GM23338 (cell line): Measurements from ENCODE around the gene HMGXB3. TPM values are rescaled to one million over a fixed set of nuclear protein-coding genes. Genes with fewer than 3 reads are reported as not detected.

Experiments used
- ATAC-seq: fragments of 200-7000 bp; cut with Tn5 transposase; 3 replicates; pipeline ENCODE4 v1.9.1; 2020
- DNase-seq: peaks from one replicate; pipeline ENCODE4 v3.0.0-alpha.2; 2015; ENCODE audit warnings: low spot score
- H2AFZ ChIP-seq: fragments of 200-600 bp; sonication (generic); 2 replicates; pipeline ENCODE4 v1.8.0; 2016; ENCODE audit warnings: antibody characterized with exemption, mild to moderate bottlenecking, moderate library complexity
- H3F3A ChIP-seq: fragments of 200-600 bp; sonication (generic); replicated peaks from 2 replicates; pipeline ENCODE4 v1.8.0; 2017; ENCODE audit warnings: antibody characterized with exemption, mixed run types, low read depth
- H3K27ac ChIP-seq: fragments of 200-600 bp; sonication (generic); 2 replicates; pipeline ENCODE4 v1.6.1; 2016; ENCODE audit warnings: low read depth
- H3K27me3 ChIP-seq: fragments of 200-600 bp; sonication (generic); 2 replicates; pipeline ENCODE4 v1.8.0; 2016; ENCODE audit warnings: mild to moderate bottlenecking, mixed run types, moderate library complexity; ENCODE audit not compliant: insufficient read depth
- H3K36me3 ChIP-seq: fragments of 200-600 bp; sonication (generic); 2 replicates; pipeline ENCODE4 v1.8.0; 2016; ENCODE audit warnings: mild to moderate bottlenecking; ENCODE audit not compliant: insufficient read depth
- H3K4me1 ChIP-seq: fragments of 200-600 bp; sonication (generic); 2 replicates; pipeline ENCODE4 v1.8.0; 2016; ENCODE audit warnings: mild to moderate bottlenecking, moderate library complexity; ENCODE audit not compliant: insufficient read depth
- H3K4me2 ChIP-seq: fragments of 200-600 bp; sonication (generic); 2 replicates; pipeline ENCODE4 v1.7.1; 2017; ENCODE audit warnings: mixed run types
- H3K4me3 ChIP-seq: fragments of 200-600 bp; sonication (generic); 2 replicates; pipeline ENCODE4 v1.6.1; 2016; ENCODE audit warnings: mixed run types
- H3K79me2 ChIP-seq: fragments of 200-600 bp; sonication (generic); replicated peaks from 2 replicates; pipeline ENCODE4 v1.8.0; 2017; ENCODE audit warnings: mild to moderate bottlenecking; ENCODE audit not compliant: insufficient read depth
- H3K9me2 ChIP-seq: fragments of 200-600 bp; sonication (generic); 2 replicates; pipeline ENCODE4 v1.8.0; 2017; ENCODE audit not compliant: insufficient read depth
- H4K20me1 ChIP-seq: fragments of 200-600 bp; sonication (generic); replicated peaks from 2 replicates; pipeline ENCODE4 v1.8.0; 2017; ENCODE audit warnings: mild to moderate bottlenecking; ENCODE audit not compliant: insufficient read depth
- H3K27ac Mint-ChIP-seq: 2 replicates; pipeline ENCODE4 v1.8.0; 2020; ENCODE audit warnings: inconsistent platforms, mild to moderate bottlenecking, moderate library complexity, mixed read lengths
- H3K27me3 Mint-ChIP-seq: 3 replicates; pipeline ENCODE4 v1.8.0; 2022; ENCODE audit warnings: low read depth, mild to moderate bottlenecking, moderate library complexity, mixed read lengths, inconsistent platforms; ENCODE audit not compliant: insufficient read depth, poor library complexity
- H3K36me3 Mint-ChIP-seq: 3 replicates; pipeline ENCODE4 v1.8.0; 2021; ENCODE audit warnings: low read depth, mild to moderate bottlenecking, inconsistent platforms, moderate library complexity, mixed read lengths
- H3K4me1 Mint-ChIP-seq: 3 replicates; pipeline ENCODE4 v1.8.0; 2020; ENCODE audit warnings: mild to moderate bottlenecking, inconsistent platforms, mixed read lengths
- H3K4me3 Mint-ChIP-seq: 3 replicates; pipeline ENCODE4 v1.8.0; 2021; ENCODE audit warnings: moderate library complexity, mild to moderate bottlenecking, inconsistent platforms, mixed read lengths
- H3K9me3 Mint-ChIP-seq: 3 replicates; pipeline ENCODE4 v1.8.0; 2020; ENCODE audit warnings: moderate library complexity, mild to moderate bottlenecking, inconsistent platforms, mixed read lengths
- EZH2 ChIP-seq: fragments of 200-600 bp; sonication (generic); IDR thresholded peaks from one replicate; pipeline ENCODE4 v1.8.0; 2017; ENCODE audit warnings: antibody characterized with exemption, mild to moderate bottlenecking, low read depth; ENCODE audit not compliant: unreplicated experiment
- JUNB ChIP-seq: IDR thresholded peaks from one replicate; pipeline ENCODE4 v1.6.1; 2016; ENCODE audit warnings: antibody characterized with exemption; ENCODE audit not compliant: unreplicated experiment
- NANOG ChIP-seq: IDR thresholded peaks from 2 replicates; pipeline ENCODE4 v1.6.1; 2016; ENCODE audit warnings: antibody characterized with exemption, borderline replicate concordance
- REST ChIP-seq: IDR thresholded peaks from one replicate; pipeline ENCODE4 v1.6.1; 2018; ENCODE audit warnings: antibody characterized with exemption; ENCODE audit not compliant: unreplicated experiment
- STAT1 ChIP-seq: IDR thresholded peaks from one replicate; pipeline ENCODE4 v1.6.1; 2016; ENCODE audit warnings: antibody characterized with exemption; ENCODE audit not compliant: unreplicated experiment
- ZNF114 ChIP-seq: fragments of 250-450 bp; sonication (Bioruptor Pico); IDR thresholded peaks from 2 replicates; pipeline ENCODE4 v1.5.0; 2020; ENCODE audit warnings: mild to moderate bottlenecking, moderate library complexity
- ZNF331 ChIP-seq: fragments of 250-450 bp; sonication (Bioruptor Pico); IDR thresholded peaks from 2 replicates; pipeline ENCODE4 v1.5.0; 2020; ENCODE audit warnings: low read depth, mild to moderate bottlenecking, moderate library complexity
- polyA plus RNA-seq: library from polyadenylated mRNA; unstranded; fragments of >200 nt; fragmentation: Nextera tagmentation; extraction: Ambion mirVana; gene quantifications from 2 replicates; pipeline ENCODE4 v1.2.1, GENCODE V29; 2016
- total RNA-seq: library from RNA; depleted of rRNA; stranded (reverse); fragments of >200 nt; shearing (Covaris generic); gene quantifications from 2 replicates; pipeline ENCODE4 v1.2.3, GENCODE V29; 2014

HMGXB3 gene
- total and polyA plus RNA-seq, 2 experiments from 2014 or later: 9.4 to 37.9 TPM

DNA sequence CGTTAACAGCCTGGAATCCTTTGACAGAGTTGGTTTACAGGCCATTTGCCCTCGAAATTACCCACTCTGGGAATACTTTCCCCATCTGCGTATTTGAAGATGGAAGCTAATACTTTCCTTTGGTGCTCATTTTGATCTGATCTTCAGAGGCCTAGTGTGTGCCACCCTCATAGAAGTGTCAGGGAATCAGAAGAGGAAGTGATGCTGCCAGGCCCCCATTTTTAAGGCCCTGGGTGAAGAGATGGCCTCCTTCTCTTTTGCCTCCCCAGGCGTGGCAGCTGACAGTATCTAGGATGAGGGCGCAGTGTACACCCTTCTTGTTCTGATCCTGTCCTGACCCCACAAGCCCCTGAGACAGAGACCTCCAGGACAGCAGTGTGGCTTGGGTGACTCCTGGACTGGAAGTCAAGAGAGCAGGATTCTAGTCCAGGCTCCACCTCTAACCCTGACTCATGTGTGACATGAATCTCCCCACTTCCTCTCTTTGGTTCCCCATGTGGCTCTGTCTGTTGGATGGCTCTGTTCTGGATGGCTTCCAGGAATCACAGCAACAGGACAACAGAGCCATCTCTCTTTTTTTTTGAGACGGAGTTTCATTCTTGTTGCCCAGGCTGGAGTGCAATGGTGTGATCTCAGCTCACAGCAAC, 58.1 kb downstream of the HMGXB3 start:
- peaks cover 16% of the 10 kb centered on the region for H3K4me1 Mint-ChIP-seq
- peak overlapping the region; percentile 43; the same call in 1 of the 2 replicates for H3K4me2 ChIP-seq
- no peaks in the 10 kb centered on the region for H3K79me2 ChIP-seq
- no peak overlapping the region for H2AFZ ChIP-seq
- ATAC-seq: no peak
- no peak overlapping the region for H3K4me3 ChIP-seq
- peaks cover 12% of the 10 kb centered on the region for H3K27me3 Mint-ChIP-seq
- H3K27ac Mint-ChIP-seq: no peak overlapping the region
- DNase-seq: no peak
- no peak overlapping the region for H3K27ac ChIP-seq
- H3K27me3 ChIP-seq: no peaks in the 10 kb centered on the region
- H4K20me1 ChIP-seq: no peaks in the 10 kb centered on the region
- H3K9me2 ChIP-seq: no peaks in the 10 kb centered on the region
- H3K9me3 Mint-ChIP-seq: no peaks in the 10 kb centered on the region; the same call in 2 of the 3 replicates
- H3K36me3 ChIP-seq: no peaks in the 10 kb centered on the region
- H3K36me3 Mint-ChIP-seq: peaks cover 10% of the 10 kb centered on the region
- H3F3A ChIP-seq: no peaks in the 10 kb centered on the region
- no peak overlapping the region for H3K4me3 Mint-ChIP-seq
- peaks cover 8% of the 10 kb centered on the region; the same call in 1 of the 2 replicates for H3K4me1 ChIP-seq
- TF ChIP-seq ZNF114: no peak

DNA sequence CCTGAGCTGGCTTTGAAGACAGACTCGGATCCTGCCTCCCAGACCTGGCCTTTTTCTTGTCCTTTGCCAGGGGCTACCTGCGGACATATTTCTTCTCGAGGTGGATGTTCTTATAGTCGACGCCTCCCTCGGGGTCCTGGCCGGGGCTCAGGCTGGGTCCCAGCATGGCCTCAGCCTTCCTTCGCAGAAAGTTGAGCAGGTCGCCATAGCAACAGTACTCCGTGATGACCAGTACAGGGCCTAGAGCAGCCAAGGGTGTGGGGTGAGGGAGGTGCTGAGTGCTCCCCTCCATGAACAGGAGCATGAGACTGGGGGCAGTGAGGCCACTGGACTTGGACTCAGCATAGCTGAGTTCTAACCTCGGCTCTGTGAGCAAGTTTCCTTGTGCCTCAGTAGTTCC, 59.1 kb downstream of the HMGXB3 start:
- DNase-seq (peak; percentile 13), ATAC-seq (no peak)
- Histone ChIP-seq H3K4me1 (peaks cover 8% of the 10 kb centered on the region; the same call in 1 of the 2 replicates), H3K4me3 (no peak overlapping the region), H3K4me2 (no peak overlapping the region), H3K27me3 (no peaks in the 10 kb centered on the region), H3K36me3 (no peaks in the 10 kb centered on the region), H3K27ac (no peak overlapping the region), H4K20me1 (no peaks in the 10 kb centered on the region), H2AFZ (no peak overlapping the region), H3K9me2 (no peaks in the 10 kb centered on the region), H3F3A (no peaks in the 10 kb centered on the region), H3K79me2 (no peaks in the 10 kb centered on the region)
- TF ChIP-seq NANOG: no peak
- no peak for TF ChIP-seq JUNB
- TF ChIP-seq ZNF114: no peak
- no peak for TF ChIP-seq REST
- no peak for TF ChIP-seq ZNF331 (CRISPR knock-in tag)
- TF ChIP-seq STAT1: no peak
- TF ChIP-seq EZH2: no peak
- Mint-ChIP-seq H3K36me3 (peaks cover 4% of the 10 kb centered on the region; the same call in 2 of the 3 replicates), H3K4me1 (peaks cover 16% of the 10 kb centered on the region), H3K27ac (no peak overlapping the region), H3K4me3 (no peak overlapping the region), H3K9me3 (no peaks in the 10 kb centered on the region; the same call in 2 of the 3 replicates), H3K27me3 (peaks cover 14% of the 10 kb centered on the region)
